Left lobe of liver (tissue), 2 donors: Measurements from ENCODE around the gene CACNA1B. TPM values are rescaled to one million over a fixed set of nuclear protein-coding genes. Genes with fewer than 3 reads are reported as not detected.
A peak's percentile ranks its signal among the peaks of the same experiment; 100 is the strongest.
"Not testable (repeated sequence)": the region's sequence is repeated elsewhere in the genome, so short reads cannot be mapped to it uniquely, and the experiment has no call there.

ENCODE experiments used
- ATAC-seq: fragments of 200-7000 bp; cut with Tn5 transposase; one replicate; pipeline ENCODE4 v1.9.1; 2020; ENCODE audit warnings: mild to moderate bottlenecking, moderate library complexity
- DNase-seq: peaks from one replicate; pipeline ENCODE4 v3.0.0-alpha.2; 2020; ENCODE audit warnings: low spot score
- total RNA-seq: library from RNA; stranded (reverse); gene quantifications from one replicate; pipeline ENCODE4 v1.2.1, GENCODE V29; 2021
- donor health status: DM: no; HTN: no; CAD: no; lungs with moderate emphysema.
- donor health status: DM: no; HTN: yes; CAD: no.

The CACNA1B gene
- total RNA-seq, 1 donor from 2014 or later = not detected

DNA sequence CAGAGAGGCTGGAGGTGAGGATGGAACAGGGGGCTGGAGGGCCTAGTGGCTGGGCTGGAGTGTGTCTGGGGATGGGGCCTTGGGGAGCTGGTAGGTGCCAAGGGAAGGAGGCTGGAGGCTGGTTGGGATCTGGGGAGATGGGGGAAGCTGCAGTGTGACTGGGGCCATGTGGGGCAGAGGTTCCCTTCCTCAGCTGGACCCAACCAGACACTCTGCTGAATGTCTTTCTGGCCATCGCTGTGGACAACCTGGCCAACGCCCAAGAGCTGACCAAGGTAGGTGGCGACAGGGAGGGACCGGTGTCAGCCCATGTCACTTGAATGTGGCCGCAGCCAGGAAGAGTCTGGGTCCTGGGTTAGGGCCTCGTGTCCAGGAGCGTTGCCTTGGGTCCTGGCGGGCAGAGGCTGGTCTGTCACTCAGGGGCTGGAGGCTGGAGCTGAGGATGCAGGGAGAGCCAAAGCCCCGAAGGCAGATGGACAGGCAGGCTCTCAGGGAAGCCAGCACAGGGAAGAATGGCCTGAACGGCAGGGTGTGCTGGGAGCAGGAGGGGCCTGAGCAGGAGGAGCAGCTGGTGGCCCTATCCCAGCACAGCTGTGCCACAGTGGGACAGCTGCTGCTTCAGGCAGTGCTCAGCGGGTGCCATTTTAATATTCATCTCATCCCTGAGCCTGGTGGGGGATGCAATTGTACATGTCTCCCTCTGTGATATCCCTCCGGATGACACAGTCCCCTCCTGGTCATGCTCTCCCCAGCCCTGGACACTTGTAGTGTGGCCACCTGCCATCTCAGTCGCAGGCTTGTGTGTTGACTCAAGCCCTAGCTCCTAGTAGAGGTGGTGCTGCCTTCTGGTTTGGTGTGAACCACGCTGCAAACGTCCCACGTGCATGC lies 132.5 kb downstream of the CACNA1B start:
- DNase-seq = no peak

DNA sequence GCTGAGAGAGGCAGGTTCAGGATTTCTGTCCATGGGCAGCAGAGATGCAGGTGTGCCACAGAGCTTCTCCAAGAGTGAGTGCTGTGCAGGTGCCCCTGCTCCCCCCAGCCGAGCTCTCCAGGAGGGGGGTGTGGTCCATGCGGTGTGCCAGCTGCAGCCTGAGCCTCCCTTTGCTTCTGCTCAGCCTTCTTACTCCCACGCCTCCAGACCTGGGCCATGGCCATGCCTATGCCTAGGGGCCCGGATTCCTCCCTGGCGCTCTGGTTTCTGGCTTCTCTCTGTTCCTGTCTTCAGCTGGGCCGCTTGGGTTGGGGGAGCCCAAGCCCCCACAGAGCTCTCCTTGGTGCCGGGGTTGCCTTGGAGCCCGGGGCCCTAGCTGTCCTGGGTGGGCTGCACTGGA lies 133.3 kb downstream of the CACNA1B start:
- DNase-seq = no peak
- ATAC-seq = no peak

More for the DNA sequence above, 132.5 kb downstream of the CACNA1B start:
- no peak for ATAC-seq

DNA sequence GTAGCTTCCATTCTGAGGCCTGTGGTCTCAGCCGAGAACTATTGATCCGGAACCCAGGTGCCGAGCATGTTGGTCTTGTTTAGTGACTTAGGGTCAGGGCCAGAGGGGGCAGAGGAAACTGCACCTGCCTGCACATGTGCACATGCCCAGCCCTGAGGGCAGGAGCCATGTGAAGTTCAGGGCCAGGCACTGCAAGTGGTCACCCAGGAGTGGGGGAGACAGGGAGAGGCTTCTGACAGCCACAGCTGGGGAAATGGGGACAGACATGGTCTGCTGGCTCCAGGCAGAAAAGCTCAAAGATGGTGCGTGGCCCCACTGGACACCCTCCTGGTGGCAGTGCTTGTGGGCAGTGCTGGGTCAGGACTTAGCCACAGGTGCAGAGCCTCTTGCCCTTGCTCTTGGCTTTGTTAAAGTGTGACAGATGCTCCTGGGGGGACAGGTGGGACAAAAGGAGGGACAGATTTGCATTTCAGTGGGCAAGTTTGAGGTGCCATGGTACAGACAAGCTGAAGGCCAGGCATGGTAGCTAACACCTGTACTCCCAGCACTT lies 134.4 kb downstream of the CACNA1B start:
- no peak for ATAC-seq
- DNase-seq = no peak

DNA sequence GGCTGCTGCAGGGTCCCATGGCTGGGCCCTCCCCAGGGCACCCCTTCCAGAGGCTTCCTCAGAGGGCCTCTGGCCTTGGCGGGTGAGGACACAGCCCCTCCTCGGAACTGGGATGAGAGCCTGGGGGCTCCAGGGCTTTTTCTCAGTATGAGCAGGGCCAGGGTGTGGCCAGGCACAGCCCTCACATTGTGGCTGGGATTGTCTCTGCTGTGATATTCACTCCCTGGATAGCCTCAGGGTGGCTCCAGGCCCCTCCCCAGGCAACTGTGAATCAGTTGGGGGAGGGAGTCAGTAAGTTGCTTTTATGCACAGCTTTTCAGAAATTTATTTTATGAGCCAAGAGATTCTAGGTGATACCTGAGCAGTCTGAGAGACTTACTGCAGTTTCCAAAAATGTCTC lies 135.7 kb downstream of the CACNA1B start:
- ATAC-seq (no peak), DNase-seq (no peak)

DNA sequence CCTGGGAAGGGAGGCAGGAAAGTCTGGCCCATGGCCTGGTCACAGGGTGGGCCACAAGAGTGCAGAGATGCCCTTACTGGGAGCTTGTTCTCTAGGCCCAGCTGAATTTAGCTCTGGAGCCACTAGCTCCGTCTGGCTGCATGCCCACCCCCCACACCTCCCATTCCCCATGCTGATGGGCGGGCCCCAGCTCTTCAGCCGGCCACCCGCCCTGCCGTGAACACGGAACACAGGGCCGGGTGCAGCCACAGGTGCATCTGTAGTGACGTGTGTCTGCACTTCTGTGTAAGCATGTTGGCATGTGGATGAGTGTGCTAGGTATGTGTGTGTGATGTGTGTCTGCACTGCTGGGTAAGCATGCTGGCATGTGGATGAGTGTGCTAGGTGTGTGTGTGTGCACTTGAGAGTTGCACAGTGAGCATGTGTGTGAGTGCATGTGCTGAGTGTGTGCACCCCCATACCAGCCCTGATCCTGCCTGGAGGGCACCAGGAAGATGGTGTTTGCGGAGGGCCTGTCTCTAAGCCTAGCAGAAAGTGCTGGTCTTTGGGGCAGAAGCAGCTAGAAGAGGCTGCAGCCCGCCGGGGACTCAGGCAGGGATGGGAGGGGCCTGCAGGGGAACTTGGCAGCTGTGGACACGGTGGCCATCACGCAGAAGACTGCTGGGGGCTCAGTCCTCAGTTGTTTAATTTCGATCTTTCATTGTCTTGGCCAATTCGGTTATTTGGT lies 136.4 kb downstream of the CACNA1B start:
- ATAC-seq (no peak), DNase-seq (no peak)

DNA sequence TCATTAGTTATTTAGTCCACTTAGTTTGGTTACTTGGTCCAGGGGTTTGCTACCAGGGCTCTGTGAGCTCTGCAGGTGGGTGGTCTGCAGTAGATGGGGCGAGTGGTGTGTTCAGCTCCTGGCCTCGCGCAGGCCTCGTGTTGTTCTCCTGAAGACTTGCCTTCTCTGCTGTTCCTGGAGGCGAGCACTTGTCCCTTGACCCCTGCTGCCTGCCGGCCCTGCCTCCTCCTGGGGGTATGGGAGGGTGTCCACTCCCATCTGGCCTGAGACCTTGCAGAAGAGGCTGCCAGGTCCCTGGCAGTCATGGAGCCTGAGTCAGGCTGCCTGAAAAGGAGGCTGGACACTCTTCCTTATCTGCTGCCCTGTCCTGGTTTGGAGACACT lies 137.0 kb downstream of the CACNA1B start:
- DNase-seq (no peak), ATAC-seq (no peak)

DNA sequence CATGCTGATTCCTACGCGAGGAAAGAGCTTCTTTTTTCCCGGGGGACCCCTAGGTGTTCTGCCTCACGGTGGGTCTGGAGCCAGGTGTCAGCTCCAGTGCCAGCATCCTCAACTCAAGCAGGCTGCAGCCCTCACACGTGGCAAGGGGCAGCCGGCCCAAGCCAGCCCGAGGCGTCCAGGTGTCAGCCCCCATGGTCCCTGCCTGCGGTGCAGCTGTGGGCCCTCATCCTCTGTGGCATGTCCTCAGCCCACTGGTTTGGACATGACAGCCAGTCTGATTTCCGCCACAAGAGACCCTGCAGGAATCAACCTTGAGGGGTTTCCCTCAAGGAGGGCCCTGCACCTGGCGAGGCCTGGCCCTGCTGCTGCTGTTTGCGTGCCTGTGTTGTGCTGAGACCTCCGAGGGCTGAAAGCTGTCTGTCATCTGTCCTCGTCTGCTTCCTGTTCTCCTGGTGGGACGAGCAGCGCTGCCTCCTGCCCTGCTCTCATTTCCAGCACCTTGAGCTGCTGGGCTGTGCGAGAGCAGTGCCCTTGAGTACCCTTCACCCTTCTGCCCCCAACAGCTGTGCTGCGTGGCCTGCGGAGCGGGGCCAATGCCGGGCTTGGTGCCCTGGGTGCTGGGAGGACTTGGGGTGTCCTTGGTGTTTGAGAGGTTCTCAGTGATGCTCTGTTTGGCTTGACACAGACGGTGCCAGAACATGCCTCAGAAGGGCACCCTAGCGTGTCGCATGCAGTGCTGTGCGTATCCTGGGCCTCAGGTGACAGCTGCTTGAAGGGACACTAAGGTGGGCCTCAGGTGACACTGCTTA lies 137.6 kb downstream of the CACNA1B start:
- ATAC-seq (no peak), DNase-seq (no peak)

DNA sequence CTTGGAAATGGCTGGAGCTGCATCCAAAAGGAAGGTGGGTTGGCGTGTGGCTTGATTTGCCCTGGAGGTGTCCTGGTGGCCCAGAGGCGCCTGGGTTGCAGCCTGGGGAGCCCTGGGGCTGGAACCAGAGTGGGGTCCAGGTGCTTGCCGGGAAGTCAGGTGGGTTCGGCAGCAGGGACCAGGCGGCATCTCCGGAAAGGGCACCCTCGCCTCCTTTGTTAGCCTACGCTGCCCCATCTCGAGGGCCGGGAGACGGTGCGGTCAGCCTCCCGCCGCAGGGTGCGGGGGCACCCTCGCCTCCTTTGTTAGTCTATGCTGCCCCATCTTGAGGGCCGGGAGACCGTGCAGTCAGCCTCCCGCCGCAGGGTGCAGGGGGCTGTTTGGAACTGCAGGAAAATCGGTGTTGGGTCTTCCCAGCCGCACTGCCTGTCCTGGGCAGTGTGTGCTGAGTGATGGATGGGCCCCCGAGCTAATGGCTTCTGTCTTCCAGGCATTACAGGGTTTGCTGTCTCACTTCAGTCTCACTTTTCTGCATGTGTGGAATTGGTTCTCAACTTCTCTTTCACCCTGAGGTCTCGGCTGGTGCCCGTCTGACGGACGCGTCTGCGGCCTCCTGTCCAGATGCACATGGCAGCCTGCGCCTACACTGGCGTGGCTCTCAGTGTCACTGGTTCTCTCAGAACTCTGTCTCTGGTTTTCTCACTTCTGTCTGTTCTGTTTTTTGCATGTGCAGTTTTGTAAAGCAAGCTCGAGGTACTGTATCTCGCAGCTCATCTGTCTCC lies 139.0 kb downstream of the CACNA1B start:
- ATAC-seq = no peak

DNA sequence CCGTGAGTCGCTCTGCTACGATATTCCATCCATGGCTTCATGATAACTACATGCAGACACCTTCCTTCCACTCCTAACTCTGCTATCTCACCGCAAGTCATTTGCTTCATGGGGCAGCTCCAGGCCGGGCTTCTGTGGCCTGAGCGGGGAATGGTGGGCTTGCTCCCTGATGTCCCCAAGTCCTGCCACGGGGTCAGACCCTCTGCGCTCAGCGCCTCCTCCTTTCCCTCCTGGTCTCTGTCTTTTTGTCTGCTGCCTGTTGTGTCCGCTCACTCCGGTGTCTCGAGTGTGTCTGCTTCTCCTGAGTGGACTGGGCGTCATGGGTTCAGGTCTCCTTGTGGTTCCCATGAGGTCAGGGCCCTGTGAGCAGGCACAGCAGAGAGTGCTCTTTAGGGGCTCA lies 139.6 kb downstream of the CACNA1B start:
- ATAC-seq (no peak), DNase-seq (no peak)

More for the DNA sequence above, 139.0 kb downstream of the CACNA1B start:
- DNase-seq = no peak

DNA sequence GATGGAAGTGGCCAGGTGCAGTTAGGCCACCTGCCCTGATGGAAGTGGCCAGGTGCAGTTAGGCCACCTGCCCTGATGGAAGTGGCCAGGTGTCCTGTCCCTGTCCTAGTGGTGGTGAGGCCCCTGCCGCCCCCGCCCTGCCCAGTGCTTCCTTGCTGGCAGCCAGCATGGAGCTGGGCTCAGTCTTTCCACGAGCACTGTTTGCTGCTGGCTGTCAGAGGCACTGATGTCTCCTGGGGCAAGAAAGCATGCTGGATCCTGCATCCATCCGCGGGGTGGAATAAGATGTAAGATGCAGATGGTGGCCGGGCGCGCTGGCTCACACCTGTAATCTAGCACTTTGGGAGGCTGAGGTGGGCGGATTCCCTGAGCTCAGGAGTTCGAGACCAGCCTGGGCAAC lies 141.9 kb downstream of the CACNA1B start:
- not testable (repeated sequence) for DNase-seq, ATAC-seq

DNA sequence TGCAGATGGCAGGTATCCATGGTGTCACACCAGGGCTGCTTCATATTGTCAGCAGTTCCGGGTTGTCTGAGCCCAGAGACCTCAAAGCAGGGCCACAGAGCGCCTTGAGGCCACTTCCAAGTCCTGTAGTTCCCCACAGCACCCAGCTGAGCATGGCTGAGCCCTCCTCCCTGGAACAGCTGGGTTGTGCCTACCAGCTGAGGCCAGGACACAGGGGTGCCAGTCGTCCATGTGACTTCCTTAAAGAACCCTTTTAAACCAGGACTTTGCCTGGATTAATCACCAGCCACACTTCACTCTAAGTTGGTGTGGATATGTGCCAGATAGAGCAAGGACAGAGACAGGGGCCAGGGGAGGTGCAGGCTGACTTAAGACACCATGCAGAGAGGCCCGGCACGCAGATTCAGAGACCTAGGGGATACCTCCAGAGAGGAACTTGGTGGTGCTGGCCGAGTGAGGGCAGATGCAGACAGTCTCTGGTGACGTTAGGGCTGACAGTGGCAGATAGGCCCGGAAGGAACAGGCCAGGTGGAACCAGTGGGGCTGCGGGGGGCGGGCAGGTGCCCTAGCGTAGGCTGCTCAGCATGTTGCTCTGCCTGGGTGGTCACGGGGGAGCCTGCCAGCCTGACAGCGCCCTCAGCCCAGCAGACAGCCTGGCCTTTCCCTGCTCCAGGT lies 142.7 kb downstream of the CACNA1B start:
- DNase-seq = no peak
- no peak for ATAC-seq

DNA sequence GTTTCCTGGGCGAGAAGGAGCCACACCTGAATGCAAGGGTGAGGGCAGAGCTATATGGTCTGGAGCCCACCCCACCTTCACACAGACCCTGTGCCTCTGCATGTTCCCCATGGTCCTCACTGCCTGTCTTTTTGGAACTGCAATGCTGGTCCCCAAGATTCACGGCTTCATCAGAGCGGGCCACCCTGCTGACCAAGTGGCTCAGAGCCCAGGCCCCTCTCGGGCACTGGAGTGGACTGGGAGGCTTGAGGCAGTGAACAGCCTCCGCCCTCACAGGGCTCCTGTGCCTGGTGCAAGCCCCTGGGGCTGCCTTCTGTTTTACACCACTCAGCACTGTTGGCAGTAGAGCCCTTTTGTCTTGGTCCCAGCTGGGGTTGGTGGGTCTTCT lies 143.2 kb downstream of the CACNA1B start:
- ATAC-seq (no peak), DNase-seq (no peak)

DNA sequence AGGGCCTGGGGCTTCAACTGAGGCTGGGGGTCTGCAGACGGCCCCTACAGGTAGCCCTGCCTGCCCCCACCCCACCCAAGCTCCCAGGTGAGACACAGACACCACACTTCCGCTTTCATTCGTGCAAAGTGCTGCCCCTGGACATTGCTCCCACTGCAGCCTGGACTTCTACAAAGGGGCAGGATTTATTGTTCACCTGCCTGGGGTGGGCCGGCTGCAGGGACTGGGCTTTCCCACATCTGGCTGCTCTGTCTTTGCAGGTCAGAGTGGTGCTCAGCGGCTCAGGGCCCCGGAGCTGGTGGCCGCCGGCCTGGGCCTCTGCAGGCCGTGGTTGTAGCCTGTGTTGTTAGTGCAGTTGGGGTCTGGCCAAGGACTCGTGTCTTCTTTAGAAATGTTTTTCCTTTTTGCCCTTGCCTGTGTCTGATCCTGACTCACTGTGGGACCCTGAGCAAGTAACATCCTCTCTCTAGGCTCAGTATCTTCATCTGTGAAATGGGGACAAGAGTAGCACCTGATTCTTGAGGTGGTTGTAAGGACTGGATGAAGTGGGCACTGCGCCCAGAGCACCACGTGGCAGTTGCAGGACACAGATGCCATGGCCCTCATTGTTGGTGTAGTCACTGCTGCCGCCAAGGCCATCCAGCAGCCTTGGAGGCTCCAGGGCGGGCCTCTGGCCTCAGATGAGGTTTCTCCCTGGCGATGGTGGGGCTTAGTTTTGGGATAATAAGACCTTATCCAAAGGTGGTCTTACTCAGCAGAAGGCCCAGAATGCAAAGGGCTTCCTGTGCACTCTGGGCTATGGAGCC lies 143.9 kb downstream of the CACNA1B start:
- no peak for ATAC-seq
- no peak for DNase-seq

DNA sequence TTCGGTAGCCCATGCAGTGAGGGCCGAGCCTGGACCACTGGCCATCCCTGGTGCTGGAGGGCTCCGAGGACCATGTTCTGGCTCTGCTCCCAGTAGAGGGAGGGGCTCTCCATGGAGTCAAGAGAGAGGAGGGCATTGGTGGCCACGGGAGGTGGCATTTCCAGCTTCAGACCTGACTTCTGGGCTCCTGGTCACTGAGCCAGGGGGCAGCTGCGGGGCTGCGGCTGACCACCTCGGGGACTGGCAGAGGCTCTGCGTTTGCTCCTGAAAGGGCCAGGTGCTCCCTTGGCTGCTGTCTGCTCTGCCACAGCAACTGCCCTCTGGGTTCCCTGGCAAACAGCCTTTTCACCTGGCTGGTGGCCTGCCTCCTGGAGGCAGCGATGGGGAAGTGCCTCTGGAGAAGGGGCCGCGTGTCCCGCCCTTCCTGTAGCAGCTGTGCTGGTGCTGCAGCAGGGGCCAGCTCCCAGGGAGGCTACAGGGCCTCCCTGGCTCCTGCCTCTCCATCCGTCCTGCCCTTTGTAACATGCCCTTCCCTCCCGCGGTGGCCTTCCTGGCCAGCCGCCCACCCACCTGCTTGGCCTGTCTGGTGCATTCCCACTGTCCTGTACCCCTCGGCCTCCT lies 144.6 kb downstream of the CACNA1B start:
- DNase-seq (peak; percentile 45), ATAC-seq (peak; percentile 68)

DNA sequence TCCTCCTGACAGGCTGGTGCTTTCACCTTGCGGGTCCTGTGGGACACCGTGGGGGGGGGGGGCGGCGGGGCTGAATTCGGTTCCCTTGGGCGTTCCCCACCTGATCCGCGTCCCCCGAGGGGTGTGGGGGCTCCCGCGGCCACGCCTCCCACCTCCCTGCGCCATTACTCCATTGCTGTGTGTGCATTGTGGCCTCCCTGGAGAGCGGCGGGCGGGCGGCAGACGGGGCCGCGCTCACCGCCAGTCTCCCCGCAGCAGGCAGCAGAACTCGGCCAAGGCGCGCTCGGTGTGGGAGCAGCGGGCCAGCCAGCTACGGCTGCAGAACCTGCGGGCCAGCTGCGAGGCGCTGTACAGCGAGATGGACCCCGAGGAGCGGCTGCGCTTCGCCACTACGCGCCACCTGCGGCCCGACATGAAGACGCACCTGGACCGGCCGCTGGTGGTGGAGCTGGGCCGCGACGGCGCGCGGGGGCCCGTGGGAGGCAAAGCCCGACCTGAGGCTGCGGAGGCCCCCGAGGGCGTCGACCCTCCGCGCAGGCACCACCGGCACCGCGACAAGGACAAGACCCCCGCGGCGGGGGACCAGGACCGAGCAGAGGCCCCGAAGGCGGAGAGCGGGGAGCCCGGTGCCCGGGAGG lies 145.3 kb downstream of the CACNA1B start:
- ATAC-seq = peak; percentile 16

DNA sequence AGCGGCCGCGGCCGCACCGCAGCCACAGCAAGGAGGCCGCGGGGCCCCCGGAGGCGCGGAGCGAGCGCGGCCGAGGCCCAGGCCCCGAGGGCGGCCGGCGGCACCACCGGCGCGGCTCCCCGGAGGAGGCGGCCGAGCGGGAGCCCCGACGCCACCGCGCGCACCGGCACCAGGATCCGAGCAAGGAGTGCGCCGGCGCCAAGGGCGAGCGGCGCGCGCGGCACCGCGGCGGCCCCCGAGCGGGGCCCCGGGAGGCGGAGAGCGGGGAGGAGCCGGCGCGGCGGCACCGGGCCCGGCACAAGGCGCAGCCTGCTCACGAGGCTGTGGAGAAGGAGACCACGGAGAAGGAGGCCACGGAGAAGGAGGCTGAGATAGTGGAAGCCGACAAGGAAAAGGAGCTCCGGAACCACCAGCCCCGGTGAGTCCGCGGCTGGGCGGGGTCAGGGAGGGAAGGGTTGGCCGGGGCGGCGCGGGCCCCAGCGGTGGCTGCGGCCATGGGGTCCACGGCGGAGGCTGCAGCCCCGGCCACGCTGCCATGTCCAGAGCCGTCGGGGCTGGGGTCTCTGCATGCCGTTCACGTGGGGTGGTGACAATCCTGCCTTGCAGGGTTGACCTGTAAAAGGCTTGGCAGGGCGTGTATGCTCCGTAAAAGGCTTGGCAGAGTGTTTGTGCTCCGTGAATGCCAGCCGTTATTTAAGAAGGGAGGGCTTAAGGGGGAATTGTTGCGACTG lies 146.0 kb downstream of the CACNA1B start:
- ATAC-seq (no peak), DNase-seq (peak; percentile 24)

More for the DNA sequence above, 145.3 kb downstream of the CACNA1B start:
- peak; percentile 37 for DNase-seq

DNA sequence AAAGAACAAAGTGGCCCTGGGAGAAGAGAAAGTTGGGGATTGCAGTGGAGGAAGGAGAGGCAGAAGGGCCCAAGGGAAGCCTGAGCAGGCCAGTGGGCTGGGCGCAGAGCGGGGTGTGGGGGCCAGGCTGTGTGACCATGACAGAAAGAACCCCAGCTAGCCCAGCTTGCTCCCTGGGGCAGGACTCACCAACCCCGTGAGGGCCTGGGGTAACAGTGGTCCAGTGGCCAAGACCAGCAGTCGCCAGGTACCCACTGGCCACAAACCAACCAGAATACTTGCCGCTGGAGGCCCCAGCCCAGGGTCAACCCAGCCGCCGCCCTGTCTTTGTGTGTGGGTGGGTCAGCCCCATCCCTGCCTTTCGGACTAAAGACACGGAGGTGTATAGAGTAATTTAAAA lies 146.5 kb downstream of the CACNA1B start:
- peak; percentile 33 for DNase-seq
- no peak for ATAC-seq
